CD4-positive, alpha-beta T cell (primary cell): Measurements from ENCODE around the gene SLCO4A1. TPM values are rescaled to one million over a fixed set of nuclear protein-coding genes. Genes with fewer than 3 reads are reported as not detected.

Experiments
- ATAC-seq: fragments of 200-7000 bp; cut with Tn5 transposase; one replicate; pipeline ENCODE4 v1.10.0; 2022; ENCODE audit warnings: mild to moderate bottlenecking; ENCODE audit not compliant: poor library complexity
- CTCF ChIA-PET: fragments of 350-600 bp; sonication (Branson Sonifier 250); formaldehyde crosslinking; loops from one replicate; lab custom pipeline; 2021; ENCODE audit warnings: antibody characterized with exemption, inconsistent platforms; lab: Charles Lee
- POLR2A ChIA-PET: fragments of 350-600 bp; sonication (Branson Sonifier 250); formaldehyde crosslinking; loops from one replicate; lab custom pipeline; 2021; ENCODE audit warnings: antibody characterized with exemption, inconsistent platforms; lab: Charles Lee
- DNase-seq, 14 experiments: peaks; one replicate each; pipeline ENCODE4 v3.0.0-alpha.2; 2013 to 2020; ENCODE audit warnings: mixed read lengths in 2 of 14
- H3K27ac ChIP-seq, 2 donors: one replicate each; pipeline versions ENCODE4 v1.5.1 to v1.7.0; 2013; ENCODE audit warnings: low read length in 2 of 2, low read depth in 1 of 2, mild to moderate bottlenecking in 1 of 2
- H3K27me3 ChIP-seq, 2 experiments: 1 replicate in 1 of 2; 2 replicates in 1 of 2; pipeline versions ENCODE4 v1.6.1 to v1.7.0; 2013; ENCODE audit warnings: low read length in 2 of 2, control low read depth in 1 of 2, mild to moderate bottlenecking in 1 of 2, moderate library complexity in 1 of 2; ENCODE audit not compliant: insufficient read depth in 2 of 2, control insufficient read depth in 1 of 2
- H3K36me3 ChIP-seq: one replicate; pipeline ENCODE4 v1.6.1; 2013; ENCODE audit warnings: low read length, control low read depth; ENCODE audit not compliant: insufficient read depth
- H3K4me1 ChIP-seq: one replicate; pipeline ENCODE4 v1.6.1; 2013; ENCODE audit warnings: low read length, control low read depth; ENCODE audit not compliant: insufficient read depth
- H3K4me3 ChIP-seq: one replicate; pipeline ENCODE4 v1.5.1; 2013; ENCODE audit warnings: mild to moderate bottlenecking, low read length, moderate library complexity
- H3K9me3 ChIP-seq, 2 experiments: 1 replicate in 1 of 2; 2 replicates in 1 of 2; pipeline versions ENCODE4 v1.6.1 to v1.7.0; 2013; ENCODE audit warnings: low read length in 2 of 2, mild to moderate bottlenecking in 2 of 2, control low read depth in 1 of 2, moderate library complexity in 1 of 2; ENCODE audit not compliant: control insufficient read depth in 1 of 2, insufficient read depth in 1 of 2
- H3K27ac Mint-ChIP-seq: one replicate; pipeline ENCODE4 v1.8.0; 2020; ENCODE audit warnings: mixed read lengths
- H3K27me3 Mint-ChIP-seq: one replicate; pipeline ENCODE4 v1.8.0; 2021; ENCODE audit warnings: mixed read lengths
- H3K36me3 Mint-ChIP-seq: one replicate; pipeline ENCODE4 v1.8.0; 2021; ENCODE audit warnings: low read depth, mixed read lengths
- H3K4me1 Mint-ChIP-seq: one replicate; pipeline ENCODE4 v1.8.0; 2021; ENCODE audit warnings: low read depth, mixed read lengths
- H3K4me3 Mint-ChIP-seq: one replicate; pipeline ENCODE4 v1.8.0; 2020; ENCODE audit warnings: mild to moderate bottlenecking, mixed read lengths
- H3K9me3 Mint-ChIP-seq: one replicate; pipeline ENCODE4 v1.8.0; 2020; ENCODE audit warnings: mixed read lengths
- CTCF ChIP-seq: fragments of 200-600 bp; IDR thresholded peaks from one replicate; pipeline ENCODE4 v1.8.0; 2022; ENCODE audit warnings: antibody characterized with exemption, mild to moderate bottlenecking
- intact Hi-C, 2 experiments: fragments of 100-400 bp; cut with DNase I in 1 of 2; cut with micrococcal nuclease in 1 of 2; formaldehyde crosslinking; loops; one replicate each; pipeline versions ENCODE4 v1.15.1 to v1.9.0; 2023 to 2025; cut with DNase I, micrococcal nuclease
- total RNA-seq, 174 experiments: library from RNA in 2 of 174; stranded (reverse) in 2 of 174; gene quantifications; one replicate each; pipeline ENCODE4 v1.2.3 and lab custom pipeline; 2021 to 2026

SLCO4A1 gene
- total RNA-seq, 2 experiments from 2014 or later = 2.3 to 2.5 TPM

GRCh38 chr20:62708591-62709536, 66.6 kb downstream of the SLCO4A1 start, which contains the start of gene NTSR1:
NTSR1 (plus strand) TSS chr20:62708836; CDS start chr20:62709208, 372 bp downstream.
- no peaks in the 10 kb centered on the region for H3K36me3 Mint-ChIP-seq
- intact Hi-C loops = no loop called here
- Histone ChIP-seq H3K4me1 (peaks cover 22% of the 10 kb centered on the region), H3K27me3 (peaks cover 20 to 29% of the 10 kb centered on the region in 2 experiments), H3K4me3 (peak within 1 kb of the TSS; percentile 26), H3K27ac (no peak within 1 kb of the TSS), H3K9me3 (peaks cover 0 to 17% of the 10 kb centered on the region in 2 experiments), H3K36me3 (no peaks in the 10 kb centered on the region)
- H3K27ac Mint-ChIP-seq = peak within 1 kb of the TSS; percentile 35
- ATAC-seq (peak; percentile 56), DNase-seq (peak in 2 of 14 experiments; percentile 20 to 28)
- peaks cover 14% of the 10 kb centered on the region for H3K27me3 Mint-ChIP-seq
- peak within 1 kb of the TSS; percentile 79 for H3K4me3 Mint-ChIP-seq
- POLR2A ChIA-PET = interaction anchor here (1.9 to 4.3 kb wide), 2 partner anchors 31 to 86 kb away, joined by 9 to 17 read pairs; partner anchors contain the start of gene MRGBP
- H3K4me1 Mint-ChIP-seq = peaks cover 6% of the 10 kb centered on the region
- CTCF ChIA-PET = no interaction called here
- TF ChIP-seq CTCF = no peak
- H3K9me3 Mint-ChIP-seq = no peaks in the 10 kb centered on the region

GRCh38 chr20:62709537-62709905, 67.2 kb downstream of the SLCO4A1 start:
- Mint-ChIP-seq H3K36me3 (no peaks in the 10 kb centered on the region), H3K4me3 (peak overlapping the region; percentile 54), H3K4me1 (peaks cover 12% of the 10 kb centered on the region), H3K27ac (peak overlapping the region; percentile 35), H3K27me3 (peaks cover 14% of the 10 kb centered on the region), H3K9me3 (no peaks in the 10 kb centered on the region)
- ATAC-seq (no peak), DNase-seq (no peak)
- ChIA-PET CTCF (no interaction called here), POLR2A (interaction anchor here (4.3 kb wide), 1 partner anchor 85 kb away, joined by 17 read pairs; the partner anchor contains the start of gene MRGBP)
- intact Hi-C loops = no loop called here
- Histone ChIP-seq H3K27ac (no peak overlapping the region), H3K36me3 (no peaks in the 10 kb centered on the region), H3K4me1 (peaks cover 20% of the 10 kb centered on the region), H3K27me3 (peaks cover 20 to 29% of the 10 kb centered on the region in 2 experiments), H3K9me3 (peaks cover 0 to 17% of the 10 kb centered on the region in 2 experiments), H3K4me3 (no peak overlapping the region)
- no peak for TF ChIP-seq CTCF

- intact Hi-C loops = no loop called here
- ChIA-PET CTCF (no interaction called here), POLR2A (interaction anchor here (4.3 kb wide), 1 partner anchor 85 kb away, joined by 17 read pairs; the partner anchor contains the start of gene MRGBP)
- Histone ChIP-seq H3K4me3 (no peak overlapping the region), H3K36me3 (no peaks in the 10 kb centered on the region), H3K4me1 (peaks cover 24% of the 10 kb centered on the region), H3K27ac (no peak overlapping the region), H3K27me3 (peaks cover 20 to 29% of the 10 kb centered on the region in 2 experiments), H3K9me3 (peaks cover 0 to 17% of the 10 kb centered on the region in 2 experiments)
- no peak for DNase-seq
- H3K9me3 Mint-ChIP-seq = no peaks in the 10 kb centered on the region
- peak overlapping the region; percentile 54 for H3K4me3 Mint-ChIP-seq
- TF ChIP-seq CTCF = no peak
- H3K27ac Mint-ChIP-seq = peak overlapping the region; percentile 35
- ATAC-seq = no peak
- H3K36me3 Mint-ChIP-seq = no peaks in the 10 kb centered on the region
- H3K4me1 Mint-ChIP-seq = peaks cover 19% of the 10 kb centered on the region
- H3K27me3 Mint-ChIP-seq = peaks cover 14% of the 10 kb centered on the region
Measured at GRCh38 chr20:62710221-62710885, 68.0 kb downstream of the SLCO4A1 start.
